T-helper 2 cell treated with Interferon-gamma antibody and Interleukin-4, amounts not matched to agents 5 μg/mL and 100 μg/mL, for 36 hours (primary cell): Measurements from ENCODE around the gene TMEM140.

Experiments
- DNase-seq: peaks from one replicate; pipeline ENCODE4 v3.0.0; 2021; ENCODE audit warnings: low spot score
- H3K27ac Mint-ChIP-seq: one replicate; pipeline ENCODE4 v1.8.0; 2021; ENCODE audit warnings: mild to moderate bottlenecking, mixed read lengths
- H3K27me3 Mint-ChIP-seq: one replicate; pipeline ENCODE4 v1.8.0; 2021; ENCODE audit warnings: low read depth, mixed read lengths
- H3K36me3 Mint-ChIP-seq: one replicate; pipeline ENCODE4 v1.8.0; 2021; ENCODE audit warnings: low read depth, mixed read lengths
- H3K4me1 Mint-ChIP-seq: one replicate; pipeline ENCODE4 v1.8.0; 2021; ENCODE audit warnings: low read depth, mixed read lengths
- H3K4me3 Mint-ChIP-seq: one replicate; pipeline ENCODE4 v1.8.0; 2022; ENCODE audit warnings: mild to moderate bottlenecking, moderate library complexity, mixed read lengths
- H3K9me3 Mint-ChIP-seq: one replicate; pipeline ENCODE4 v1.8.0; 2021; ENCODE audit warnings: mixed read lengths

TMEM140 gene

GRCh38 chr7:135147341-135147898 lies 452 bp upstream of the TMEM140 start:
- H3K4me3 Mint-ChIP-seq, result peak overlapping the region; percentile 87
- no peaks in the 10 kb centered on the region for H3K9me3 Mint-ChIP-seq
- H3K36me3 Mint-ChIP-seq, result peaks cover 23% of the 10 kb centered on the region
- no peak for DNase-seq
- H3K27ac Mint-ChIP-seq, result peak overlapping the region; percentile 94
- H3K27me3 Mint-ChIP-seq, result no peaks in the 10 kb centered on the region
- peaks cover 48% of the 10 kb centered on the region for H3K4me1 Mint-ChIP-seq

GRCh38 chr7:135150072-135150782 lies 2.4 kb downstream of the TMEM140 start:
- Mint-ChIP-seq H3K27ac (peak overlapping the region; percentile 42), H3K27me3 (no peaks in the 10 kb centered on the region), H3K36me3 (peaks cover 49% of the 10 kb centered on the region), H3K9me3 (peaks cover 23% of the 10 kb centered on the region), H3K4me3 (peak overlapping the region; percentile 87), H3K4me1 (peaks cover 59% of the 10 kb centered on the region)
- no peak for DNase-seq

DNA sequence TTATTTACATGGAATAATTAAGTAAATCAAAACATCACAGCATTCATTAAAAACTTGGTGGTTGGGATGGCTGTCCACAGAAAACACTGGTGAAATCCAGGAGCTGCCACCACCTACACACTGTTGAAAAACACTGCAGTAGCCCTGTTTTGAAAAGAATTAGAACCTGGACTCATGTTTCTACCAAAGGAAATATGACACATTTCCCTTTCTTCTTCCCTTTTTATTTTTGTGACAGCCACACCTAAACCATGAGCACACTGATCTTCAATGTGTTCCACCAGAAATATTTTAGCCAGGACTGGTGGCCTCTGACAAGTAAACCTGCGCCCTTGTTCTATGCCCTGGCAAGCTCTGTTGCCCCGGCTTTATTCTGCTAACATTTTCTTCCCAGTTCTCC lies 3.3 kb downstream of the TMEM140 start:
- peaks cover 31% of the 10 kb centered on the region for H3K9me3 Mint-ChIP-seq
- peaks cover 54% of the 10 kb centered on the region for H3K4me1 Mint-ChIP-seq
- H3K27ac Mint-ChIP-seq, result peak overlapping the region; percentile 72
- H3K4me3 Mint-ChIP-seq, result peak overlapping the region; percentile 87
- DNase-seq, result no peak
- H3K36me3 Mint-ChIP-seq, result peaks cover 57% of the 10 kb centered on the region
- H3K27me3 Mint-ChIP-seq, result no peaks in the 10 kb centered on the region

- Mint-ChIP-seq H3K27me3 (no peaks in the 10 kb centered on the region), H3K4me1 (peaks cover 50% of the 10 kb centered on the region), H3K4me3 (peak overlapping the region; percentile 39), H3K9me3 (peaks cover 35% of the 10 kb centered on the region), H3K36me3 (peaks cover 61% of the 10 kb centered on the region), H3K27ac (peak overlapping the region; percentile 72)
- no peak for DNase-seq
These were observed 3.7 kb downstream of the TMEM140 start for GRCh38 chr7:135151533-135151932.

DNA sequence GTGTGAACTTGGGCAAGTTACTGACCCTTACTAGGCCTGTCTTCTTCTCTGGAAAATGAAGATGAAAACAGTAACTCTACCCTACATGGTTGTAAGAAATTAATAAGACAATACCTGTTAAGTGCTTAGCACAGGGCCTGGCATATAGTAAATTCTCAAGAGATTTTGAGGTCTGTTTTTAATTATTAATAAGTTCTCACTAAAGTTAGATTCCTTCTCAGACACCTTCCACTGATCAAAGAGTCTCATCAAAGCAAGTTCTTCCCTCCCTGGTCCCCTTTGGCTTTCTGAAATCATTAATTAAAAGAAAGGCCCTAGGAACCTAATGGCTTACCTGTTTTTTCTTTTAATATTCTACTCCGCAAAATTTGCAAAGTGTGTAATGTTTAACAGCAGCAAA lies 4.6 kb downstream of the TMEM140 start:
- peaks cover 44% of the 10 kb centered on the region for H3K4me1 Mint-ChIP-seq
- no peak for DNase-seq
- H3K9me3 Mint-ChIP-seq, result peaks cover 44% of the 10 kb centered on the region
- no peak overlapping the region for H3K27ac Mint-ChIP-seq
- no peaks in the 10 kb centered on the region for H3K27me3 Mint-ChIP-seq
- peaks cover 70% of the 10 kb centered on the region for H3K36me3 Mint-ChIP-seq
- H3K4me3 Mint-ChIP-seq, result no peak overlapping the region

DNA sequence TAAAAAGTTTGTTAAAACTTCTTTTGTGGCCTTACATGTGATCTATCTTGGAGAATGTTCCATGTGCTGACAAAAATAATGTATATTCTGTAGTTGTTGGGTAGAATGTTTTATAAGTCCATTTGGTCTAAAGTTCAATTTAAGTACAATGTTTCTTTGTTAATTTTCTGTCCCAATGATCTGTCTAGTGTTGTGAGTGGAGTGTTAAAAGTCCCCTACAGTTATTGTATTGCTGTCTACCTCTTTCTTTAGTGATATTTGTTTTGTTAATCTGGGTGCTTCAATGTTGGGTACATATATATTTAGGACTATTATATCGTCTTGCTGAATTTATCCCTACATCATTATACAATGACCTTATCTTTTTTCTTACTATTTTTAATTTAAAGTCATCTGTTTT lies 6.9 kb downstream of the TMEM140 start:
- H3K36me3 Mint-ChIP-seq, result peaks cover 85% of the 10 kb centered on the region
- H3K4me3 Mint-ChIP-seq, result no peak overlapping the region
- H3K4me1 Mint-ChIP-seq, result peaks cover 40% of the 10 kb centered on the region

GRCh38 chr7:135156290-135156689 lies 8.4 kb downstream of the TMEM140 start:
- Mint-ChIP-seq H3K27ac (no peak overlapping the region), H3K9me3 (peaks cover 61% of the 10 kb centered on the region), H3K27me3 (no peaks in the 10 kb centered on the region), H3K4me1 (peaks cover 42% of the 10 kb centered on the region), H3K36me3 (peaks cover 94% of the 10 kb centered on the region), H3K4me3 (no peak overlapping the region)
- no peak for DNase-seq

More for the DNA sequence above, 6.9 kb downstream of the TMEM140 start:
- Mint-ChIP-seq H3K27ac (no peak overlapping the region), H3K27me3 (no peaks in the 10 kb centered on the region), H3K9me3 (peaks cover 54% of the 10 kb centered on the region)
- DNase-seq, result no peak

DNA sequence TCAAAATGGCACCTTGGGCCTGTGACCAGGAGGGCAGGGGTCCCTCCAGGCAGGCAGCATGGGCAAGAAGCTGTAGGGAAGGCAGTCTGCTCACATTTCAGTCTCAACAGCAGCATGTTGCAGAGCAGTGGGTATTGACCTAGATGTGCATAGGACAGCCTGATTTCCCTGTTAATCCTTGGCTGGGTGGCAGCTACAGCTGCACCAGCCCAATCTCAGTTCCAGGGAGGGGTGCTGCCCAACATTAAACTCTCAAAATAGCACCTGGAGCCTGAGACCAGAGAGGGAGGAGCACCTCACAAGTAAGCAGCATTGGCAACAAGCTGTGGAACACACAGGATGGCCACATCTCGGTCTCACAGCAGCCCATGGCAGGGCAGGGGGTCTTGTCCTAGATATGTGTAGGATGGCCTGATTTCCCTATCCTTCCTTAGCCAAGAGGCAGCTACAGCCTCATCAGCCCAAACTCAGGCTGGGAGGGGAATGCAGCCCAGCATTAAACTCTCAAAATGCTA lies 10.3 kb downstream of the TMEM140 start:
- no peak overlapping the region for H3K27ac Mint-ChIP-seq
- H3K9me3 Mint-ChIP-seq, result peaks cover 67% of the 10 kb centered on the region
- H3K4me3 Mint-ChIP-seq, result no peak overlapping the region
- DNase-seq, result no peak
- H3K36me3 Mint-ChIP-seq, result peaks cover 92% of the 10 kb centered on the region
- H3K4me1 Mint-ChIP-seq, result peaks cover 34% of the 10 kb centered on the region
- no peaks in the 10 kb centered on the region for H3K27me3 Mint-ChIP-seq

DNA sequence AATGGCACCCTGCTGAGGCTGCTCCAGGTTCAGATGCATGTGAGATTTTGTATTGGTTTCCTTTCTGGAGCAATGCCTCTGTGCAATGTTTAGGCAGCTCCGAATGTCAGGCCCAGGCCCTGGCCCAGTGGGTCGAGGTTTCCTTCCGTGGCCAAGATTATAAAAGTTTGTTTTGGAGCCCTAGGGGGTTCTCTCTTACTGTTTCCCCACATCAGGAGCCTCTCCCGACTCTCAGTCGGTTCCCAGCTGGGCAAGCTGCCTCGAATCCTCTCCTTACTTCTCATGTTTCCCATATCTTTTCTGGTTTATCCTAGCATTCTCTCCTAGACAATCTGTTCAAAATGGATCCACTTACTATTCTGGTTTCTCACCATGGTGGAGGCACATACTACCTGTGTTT lies 11.0 kb downstream of the TMEM140 start:
- H3K36me3 Mint-ChIP-seq, result peaks cover 89% of the 10 kb centered on the region
- H3K4me1 Mint-ChIP-seq, result peaks cover 33% of the 10 kb centered on the region
- no peak overlapping the region for H3K4me3 Mint-ChIP-seq
- no peaks in the 10 kb centered on the region for H3K27me3 Mint-ChIP-seq
- no peak overlapping the region for H3K27ac Mint-ChIP-seq
- H3K9me3 Mint-ChIP-seq, result peaks cover 63% of the 10 kb centered on the region
- no peak for DNase-seq

- Mint-ChIP-seq H3K27me3 (no peaks in the 10 kb centered on the region), H3K36me3 (peaks cover 87% of the 10 kb centered on the region), H3K4me3 (peak overlapping the region; percentile 37), H3K4me1 (peaks cover 27% of the 10 kb centered on the region), H3K9me3 (peaks cover 56% of the 10 kb centered on the region), H3K27ac (peak overlapping the region; percentile 32)
- no peak for DNase-seq
These were observed 11.7 kb downstream of the TMEM140 start for GRCh38 chr7:135159359-135160085.

DNA sequence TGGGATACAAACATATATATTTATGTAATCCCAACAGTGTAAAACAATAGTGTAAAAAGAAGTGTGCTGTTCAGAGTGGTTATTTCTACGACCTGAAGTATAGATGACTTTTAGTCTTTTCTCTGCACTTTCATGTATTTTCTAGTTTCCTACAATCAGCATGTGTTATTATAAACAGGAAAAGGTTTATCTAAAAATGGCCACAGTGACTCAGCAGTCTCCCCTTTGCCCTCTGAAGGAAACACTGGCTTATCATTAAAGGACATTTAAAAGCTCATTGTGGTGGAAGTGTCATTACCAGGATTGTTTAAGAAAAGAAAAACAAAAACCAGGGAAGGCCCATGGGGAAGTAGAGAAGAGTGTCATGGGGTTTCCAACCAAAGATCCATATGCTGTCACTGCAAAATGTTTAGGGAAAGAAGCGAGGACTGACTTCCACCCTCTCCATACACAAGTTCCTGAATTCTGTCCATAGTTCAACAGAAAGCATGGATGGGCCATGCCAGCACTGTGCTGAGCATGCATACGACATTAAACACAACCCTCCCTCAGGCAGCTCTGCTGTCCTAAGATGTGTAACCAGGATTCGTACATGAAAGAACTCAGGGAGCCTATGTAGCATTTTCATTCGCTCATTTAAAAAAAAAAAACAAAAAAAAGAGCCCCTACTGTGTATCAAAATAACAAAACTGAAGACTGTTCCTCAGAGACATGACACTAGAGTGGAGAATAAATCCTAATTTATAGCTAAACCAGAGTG lies 12.4 kb downstream of the TMEM140 start:
- DNase-seq, result no peak
- Mint-ChIP-seq H3K27ac (peak overlapping the region; percentile 50), H3K9me3 (peaks cover 49% of the 10 kb centered on the region), H3K4me1 (peaks cover 25% of the 10 kb centered on the region), H3K4me3 (peak overlapping the region; percentile 37), H3K27me3 (no peaks in the 10 kb centered on the region), H3K36me3 (peaks cover 86% of the 10 kb centered on the region)

- DNase-seq, result no peak
- Mint-ChIP-seq H3K27ac (peak overlapping the region; percentile 50), H3K36me3 (peaks cover 82% of the 10 kb centered on the region), H3K4me1 (peaks cover 25% of the 10 kb centered on the region), H3K4me3 (peak overlapping the region; percentile 7), H3K27me3 (no peaks in the 10 kb centered on the region), H3K9me3 (peaks cover 42% of the 10 kb centered on the region)
These were observed 13.2 kb downstream of the TMEM140 start for GRCh38 chr7:135160858-135161653.

GRCh38 chr7:135161669-135162068 lies 13.8 kb downstream of the TMEM140 start:
- Mint-ChIP-seq H3K36me3 (peaks cover 77% of the 10 kb centered on the region), H3K27ac (no peak overlapping the region), H3K9me3 (peaks cover 36% of the 10 kb centered on the region), H3K4me3 (no peak overlapping the region), H3K4me1 (peaks cover 25% of the 10 kb centered on the region), H3K27me3 (no peaks in the 10 kb centered on the region)
- no peak for DNase-seq
